Chondrocyte (in vitro differentiated cells): ENCODE measurements around the gene EIF3F. TPM values are rescaled to one million over a fixed set of nuclear protein-coding genes. Genes with fewer than 3 reads are reported as not detected.

Experiments used
- DNase-seq: peaks from one replicate; pipeline ENCODE4 v3.0.0; 2021; ENCODE audit warnings: mixed read lengths, low spot score
- H3K27ac Mint-ChIP-seq: one replicate; pipeline ENCODE4 v1.8.0; 2021; ENCODE audit warnings: mild to moderate bottlenecking, moderate library complexity, mixed read lengths; ENCODE audit not compliant: unreplicated experiment
- H3K27me3 Mint-ChIP-seq: 2 replicates; pipeline ENCODE4 v1.8.0; 2021; ENCODE audit warnings: low read depth, mixed read lengths
- H3K36me3 Mint-ChIP-seq: 2 replicates; pipeline ENCODE4 v1.8.0; 2021; ENCODE audit warnings: low read depth, mixed read lengths
- H3K4me1 Mint-ChIP-seq: 2 replicates; pipeline ENCODE4 v1.8.0; 2021; ENCODE audit warnings: low read depth, mild to moderate bottlenecking, mixed read lengths
- H3K4me3 Mint-ChIP-seq: one replicate; pipeline ENCODE4 v1.8.0; 2021; ENCODE audit warnings: mild to moderate bottlenecking, moderate library complexity, mixed read lengths; ENCODE audit not compliant: unreplicated experiment
- H3K9me3 Mint-ChIP-seq: 2 replicates; pipeline ENCODE4 v1.8.0; 2021; ENCODE audit warnings: low read depth, mixed read lengths
- CTCF ChIP-seq: fragments of 200-600 bp; sonication (generic); IDR thresholded peaks from 2 replicates; pipeline ENCODE4 v1.5.0; 2021; ENCODE audit warnings: antibody characterized with exemption, mild to moderate bottlenecking, moderate library complexity
- total RNA-seq: library from RNA; stranded (reverse); gene quantifications from 3 replicates; pipeline ENCODE4 v1.2.1, GENCODE V29; 2021

EIF3F gene
- total RNA-seq, 1 donor from 2014 or later: 225 TPM

- DNase-seq: no peak
- TF ChIP-seq CTCF: no peak
- no peak overlapping the region for H3K27ac Mint-ChIP-seq
- no peaks in the 10 kb centered on the region for H3K36me3 Mint-ChIP-seq
- H3K27me3 Mint-ChIP-seq: no peaks in the 10 kb centered on the region
- no peak overlapping the region for H3K4me3 Mint-ChIP-seq
- H3K4me1 Mint-ChIP-seq: no peaks in the 10 kb centered on the region
- H3K9me3 Mint-ChIP-seq: no peaks in the 10 kb centered on the region
Observed at GRCh38 chr11:8004008-8004407, 16.9 kb downstream of the EIF3F start.

- no peak for DNase-seq
- no peaks in the 10 kb centered on the region for H3K36me3 Mint-ChIP-seq
Observed at GRCh38 chr11:8005556-8005955, 18.4 kb downstream of the EIF3F start.

GRCh38 chr11:8006349-8006977 is 19.3 kb downstream of the EIF3F start:
- DNase-seq: no peak

More at GRCh38 chr11:8005556-8005955, 18.4 kb downstream of the EIF3F start:
- Mint-ChIP-seq H3K27me3 (peaks cover 5% of the 10 kb centered on the region), H3K4me3 (no peak overlapping the region), H3K4me1 (no peaks in the 10 kb centered on the region), H3K9me3 (no peaks in the 10 kb centered on the region), H3K27ac (no peak overlapping the region)
- TF ChIP-seq CTCF: no peak

GRCh38 chr11:8008212-8008611 is 21.1 kb downstream of the EIF3F start:
- DNase-seq: no peak
- H3K4me1 Mint-ChIP-seq: peaks cover 9% of the 10 kb centered on the region
- no peaks in the 10 kb centered on the region for H3K36me3 Mint-ChIP-seq
- peaks cover 10% of the 10 kb centered on the region for H3K27me3 Mint-ChIP-seq
- no peak for TF ChIP-seq CTCF
- H3K9me3 Mint-ChIP-seq: no peaks in the 10 kb centered on the region
- no peak overlapping the region for H3K4me3 Mint-ChIP-seq
- no peak overlapping the region for H3K27ac Mint-ChIP-seq

More at GRCh38 chr11:8006349-8006977, 19.3 kb downstream of the EIF3F start:
- TF ChIP-seq CTCF: peak; percentile 94
- Mint-ChIP-seq H3K4me1 (no peaks in the 10 kb centered on the region), H3K9me3 (no peaks in the 10 kb centered on the region), H3K36me3 (no peaks in the 10 kb centered on the region), H3K27me3 (peaks cover 9% of the 10 kb centered on the region), H3K4me3 (no peak overlapping the region), H3K27ac (no peak overlapping the region)

GRCh38 chr11:8009856-8010255 is 22.7 kb downstream of the EIF3F start:
- DNase-seq: no peak

More at GRCh38 chr11:8009856-8010255, 22.7 kb downstream of the EIF3F start:
- no peak overlapping the region for H3K27ac Mint-ChIP-seq
- no peak for TF ChIP-seq CTCF
- H3K4me1 Mint-ChIP-seq: peaks cover 9% of the 10 kb centered on the region
- H3K4me3 Mint-ChIP-seq: no peak overlapping the region
- H3K36me3 Mint-ChIP-seq: no peaks in the 10 kb centered on the region
- H3K9me3 Mint-ChIP-seq: no peaks in the 10 kb centered on the region
- peaks cover 10% of the 10 kb centered on the region for H3K27me3 Mint-ChIP-seq
